ENCODE results near the gene SV2B. TPM values are rescaled to one million over a fixed set of nuclear protein-coding genes. Genes with fewer than 3 reads are reported as not detected.

The SV2B gene
- total and polyA plus RNA-seq, 2 donors from 2014 or later = 0.17 to 3.9 TPM

DNA sequence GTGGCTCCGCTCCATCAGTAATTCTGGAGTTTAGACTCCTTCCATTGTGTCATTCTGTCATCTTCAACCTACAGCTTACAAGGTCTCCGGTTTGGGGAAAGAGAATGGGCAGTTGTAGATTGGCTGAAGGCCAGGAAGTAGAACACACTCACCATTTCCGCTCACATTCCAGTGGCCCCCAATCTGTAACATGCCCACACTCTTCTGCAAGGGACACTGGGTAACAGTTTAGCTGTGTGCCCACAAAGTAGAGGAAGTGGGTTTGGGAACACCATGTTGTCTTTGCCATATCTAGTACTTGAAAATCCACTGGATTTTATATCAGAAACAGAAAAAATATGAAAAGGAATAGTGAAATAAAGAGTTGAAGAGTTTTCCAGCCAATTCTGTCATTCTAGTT lies 153.5 kb downstream of the SV2B start:
- no peaks in the 10 kb centered on the region for H3K36me3 ChIP-seq (ENCODE audit: control insufficient read depth in 2 of 3, insufficient read depth in 3 of 3, low read length in 3 of 3)
- no peaks in the 10 kb centered on the region for H3K4me1 ChIP-seq (ENCODE audit: control insufficient read depth in 2 of 3, insufficient read depth in 2 of 3, low read depth in 1 of 3, low read length in 3 of 3)
- H3K9me3 ChIP-seq (ENCODE audit: control insufficient read depth in 2 of 3, insufficient read depth in 1 of 3, low read length in 3 of 3) = no peaks in the 10 kb centered on the region
- no peak overlapping the region for H3K9ac ChIP-seq (ENCODE audit: low read length in 3 of 3)
- intact Hi-C loops (cut with DNase I) = no loop called here
- TF ChIP-seq, protein P1, sequence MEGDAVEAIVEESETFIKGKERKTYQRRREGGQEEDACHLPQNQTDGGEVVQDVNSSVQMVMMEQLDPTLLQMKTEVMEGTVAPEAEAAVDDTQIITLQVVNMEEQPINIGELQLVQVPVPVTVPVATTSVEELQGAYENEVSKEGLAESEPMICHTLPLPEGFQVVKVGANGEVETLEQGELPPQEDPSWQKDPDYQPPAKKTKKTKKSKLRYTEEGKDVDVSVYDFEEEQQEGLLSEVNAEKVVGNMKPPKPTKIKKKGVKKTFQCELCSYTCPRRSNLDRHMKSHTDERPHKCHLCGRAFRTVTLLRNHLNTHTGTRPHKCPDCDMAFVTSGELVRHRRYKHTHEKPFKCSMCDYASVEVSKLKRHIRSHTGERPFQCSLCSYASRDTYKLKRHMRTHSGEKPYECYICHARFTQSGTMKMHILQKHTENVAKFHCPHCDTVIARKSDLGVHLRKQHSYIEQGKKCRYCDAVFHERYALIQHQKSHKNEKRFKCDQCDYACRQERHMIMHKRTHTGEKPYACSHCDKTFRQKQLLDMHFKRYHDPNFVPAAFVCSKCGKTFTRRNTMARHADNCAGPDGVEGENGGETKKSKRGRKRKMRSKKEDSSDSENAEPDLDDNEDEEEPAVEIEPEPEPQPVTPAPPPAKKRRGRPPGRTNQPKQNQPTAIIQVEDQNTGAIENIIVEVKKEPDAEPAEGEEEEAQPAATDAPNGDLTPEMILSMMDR (IDR thresholded peaks at IDR 0.05; ENCODE audit: borderline replicate concordance, extremely low read depth, insufficient read depth) = no peak
- no peak overlapping the region for H3K27ac ChIP-seq (ENCODE audit: low read depth in 2 of 2, low read length in 2 of 2)
- DNase-seq (no peak), FAIRE-seq (no peak)
- H3K4me3 ChIP-seq (ENCODE audit: low read length in 3 of 3) = no peak overlapping the region
- H3K27me3 ChIP-seq (ENCODE audit: control insufficient read depth, insufficient read depth, low read length) = no peaks in the 10 kb centered on the region

DNA sequence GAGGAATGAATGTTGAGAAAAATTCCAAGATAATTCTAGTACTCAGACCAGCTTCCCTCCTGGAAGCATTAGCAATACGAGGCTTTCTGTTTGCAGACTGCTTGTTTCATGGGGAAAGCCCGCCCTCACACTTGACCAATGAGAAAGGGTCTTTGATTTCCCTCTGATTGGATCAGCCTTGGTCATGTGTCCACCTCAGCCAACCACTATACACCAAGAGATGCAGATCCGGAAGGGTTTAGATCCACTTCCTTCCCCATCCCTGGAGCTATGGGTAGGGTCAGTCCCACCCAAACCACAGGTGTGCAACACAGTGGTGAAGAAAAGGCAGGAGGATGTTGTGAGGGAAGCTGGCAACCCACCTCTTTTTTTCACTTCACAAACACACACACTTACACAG lies 154.7 kb downstream of the SV2B start:
- no peak overlapping the region for H3K9ac ChIP-seq (ENCODE audit: low read length in 3 of 3)
- no peak overlapping the region for H3K4me3 ChIP-seq (ENCODE audit: low read length in 3 of 3)
- no peaks in the 10 kb centered on the region for H3K27me3 ChIP-seq (ENCODE audit: control insufficient read depth, insufficient read depth, low read length)
- DNase-seq (no peak), FAIRE-seq (no peak)
- intact Hi-C loops (cut with DNase I) = no loop called here
- H3K27ac ChIP-seq (ENCODE audit: low read depth in 2 of 2, low read length in 2 of 2) = no peak overlapping the region
- H3K9me3 ChIP-seq (ENCODE audit: control insufficient read depth in 2 of 3, insufficient read depth in 1 of 3, low read length in 3 of 3) = no peaks in the 10 kb centered on the region
- no peaks in the 10 kb centered on the region for H3K36me3 ChIP-seq (ENCODE audit: control insufficient read depth in 2 of 3, insufficient read depth in 3 of 3, low read length in 3 of 3)
- TF ChIP-seq, protein P1 (IDR thresholded peaks at IDR 0.05; ENCODE audit: borderline replicate concordance, extremely low read depth, insufficient read depth) = no peak
- H3K4me1 ChIP-seq (ENCODE audit: control insufficient read depth in 2 of 3, insufficient read depth in 2 of 3, low read depth in 1 of 3, low read length in 3 of 3) = no peaks in the 10 kb centered on the region

DNA sequence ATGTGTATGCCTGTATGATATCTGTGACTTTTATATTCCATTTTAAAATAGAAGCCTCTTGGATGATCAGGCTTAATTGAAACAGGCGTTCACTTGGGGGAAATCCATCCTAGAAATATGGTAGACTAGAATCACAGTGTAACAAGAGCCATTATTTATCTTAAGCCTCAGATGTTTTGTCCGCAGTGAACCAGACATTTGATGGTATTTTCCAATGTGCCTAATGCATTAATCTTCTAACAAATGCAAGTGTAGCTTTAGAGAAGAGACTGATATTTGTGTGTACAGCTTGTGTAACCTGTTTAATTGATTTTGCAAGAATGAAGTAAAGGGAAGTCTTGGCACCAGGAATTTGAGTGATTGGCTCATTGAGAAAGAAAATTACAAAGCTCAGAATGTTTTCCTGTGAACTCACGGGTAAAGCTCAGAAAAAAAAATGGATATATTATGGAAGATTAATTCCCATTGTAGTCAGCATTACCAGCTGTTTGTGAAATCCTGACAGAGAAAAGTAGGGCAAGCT lies 155.7 kb downstream of the SV2B start:
- DNase-seq (no peak), FAIRE-seq (no peak)
- Histone ChIP-seq H3K9ac (ENCODE audit: low read length in 3 of 3) (no peak overlapping the region), H3K9me3 (ENCODE audit: control insufficient read depth in 2 of 3, insufficient read depth in 1 of 3, low read length in 3 of 3) (no peaks in the 10 kb centered on the region), H3K27me3 (ENCODE audit: control insufficient read depth, insufficient read depth, low read length) (no peaks in the 10 kb centered on the region), H3K4me1 (ENCODE audit: control insufficient read depth in 2 of 3, insufficient read depth in 2 of 3, low read depth in 1 of 3, low read length in 3 of 3) (no peaks in the 10 kb centered on the region), H3K27ac (ENCODE audit: low read depth in 2 of 2, low read length in 2 of 2) (no peak overlapping the region), H3K36me3 (ENCODE audit: control insufficient read depth in 2 of 3, insufficient read depth in 3 of 3, low read length in 3 of 3) (no peaks in the 10 kb centered on the region), H3K4me3 (ENCODE audit: low read length in 3 of 3) (no peak overlapping the region)
- TF ChIP-seq, protein P1 (IDR thresholded peaks at IDR 0.05; ENCODE audit: borderline replicate concordance, extremely low read depth, insufficient read depth) = no peak
- intact Hi-C loops (cut with DNase I) = no loop called here
